ENCODE results near the gene CPVL.

- TF ChIP-seq GATA3 (IDR thresholded peaks at IDR 0.05; ENCODE audit: low read depth, low read length): no peak
- TF ChIP-seq GATA2 (IDR thresholded peaks at IDR 0.05; ENCODE audit: low read depth, low read length): no peak
Observed at GRCh38 chr7:29045258-29046086, 100.9 kb downstream of the CPVL start.

Data from SH-SY5Y (cell line).